MCF 10A (cell line): ENCODE data around the gene HBG1. TPM values are rescaled to one million over a fixed set of nuclear protein-coding genes. Genes with fewer than 3 reads are reported as not detected.

Source experiments
- BruUV-seq: library from RNA; stranded (reverse); fragments of 400-500 nt; replicated peaks from 2 replicates; lab custom pipeline; 2021; lab: Mats Ljungman, UMichigan
- CTCF ChIA-PET: fragments of 300-600 bp; sonication (Branson Sonifier 250); formaldehyde crosslinking; extraction: SDS; loops from one replicate; lab custom pipeline; 2021; ENCODE audit warnings: antibody characterized with exemption, inconsistent platforms; lab: Yijun Ruan, JAX
- POLR2A ChIA-PET: fragments of 300-600, 350-650 bp; sonication (Branson Sonifier 250); formaldehyde crosslinking; extraction: SDS; loops from one replicate; lab custom pipeline; 2020; ENCODE audit warnings: antibody characterized with exemption, inconsistent platforms; lab: Yijun Ruan, JAX
- DNase-seq: peaks from one replicate; pipeline ENCODE4 v3.0.0-alpha.2; 2018; ENCODE audit not compliant: unreplicated experiment
- H3K27ac Mint-ChIP-seq: one replicate; pipeline ENCODE4 v1.8.0; 2022; ENCODE audit warnings: mild to moderate bottlenecking, low read depth, mixed read lengths; ENCODE audit not compliant: unreplicated experiment
- H3K27me3 Mint-ChIP-seq: one replicate; pipeline ENCODE4 v1.8.0; 2022; ENCODE audit warnings: mixed read lengths; ENCODE audit not compliant: insufficient read depth, unreplicated experiment
- H3K36me3 Mint-ChIP-seq: one replicate; pipeline ENCODE4 v1.8.0; 2022; ENCODE audit warnings: mild to moderate bottlenecking, moderate library complexity, mixed read lengths; ENCODE audit not compliant: insufficient read depth, unreplicated experiment
- H3K4me1 Mint-ChIP-seq: one replicate; pipeline ENCODE4 v1.8.0; 2022; ENCODE audit warnings: mixed read lengths; ENCODE audit not compliant: insufficient read depth, unreplicated experiment
- H3K4me3 Mint-ChIP-seq: one replicate; pipeline ENCODE4 v1.8.0; 2022; ENCODE audit warnings: mild to moderate bottlenecking, moderate library complexity, mixed read lengths; ENCODE audit not compliant: unreplicated experiment
- H3K9me3 Mint-ChIP-seq: one replicate; pipeline ENCODE4 v1.8.0; 2022; ENCODE audit warnings: mixed read lengths; ENCODE audit not compliant: unreplicated experiment
- intact Hi-C: fragments of 100-400 bp; cut with micrococcal nuclease; formaldehyde crosslinking; loops from 2 replicates; pipeline ENCODE4 v1.14.1; 2022
- total RNA-seq: library from RNA; stranded (reverse); gene quantifications from 2 replicates; pipeline ENCODE4 v1.2.3, GENCODE V29; 2022
- TF ChIP-seq, protein P1 (sequence below): fragments of 200-600 bp; IDR thresholded peaks from one replicate; pipeline ENCODE4 v1.8.0; 2022; ENCODE audit warnings: antibody characterized with exemption, mild to moderate bottlenecking; ENCODE audit not compliant: unreplicated experiment

Gene HBG1
- total RNA-seq, 1 experiment from 2014 or later: not detected

DNA sequence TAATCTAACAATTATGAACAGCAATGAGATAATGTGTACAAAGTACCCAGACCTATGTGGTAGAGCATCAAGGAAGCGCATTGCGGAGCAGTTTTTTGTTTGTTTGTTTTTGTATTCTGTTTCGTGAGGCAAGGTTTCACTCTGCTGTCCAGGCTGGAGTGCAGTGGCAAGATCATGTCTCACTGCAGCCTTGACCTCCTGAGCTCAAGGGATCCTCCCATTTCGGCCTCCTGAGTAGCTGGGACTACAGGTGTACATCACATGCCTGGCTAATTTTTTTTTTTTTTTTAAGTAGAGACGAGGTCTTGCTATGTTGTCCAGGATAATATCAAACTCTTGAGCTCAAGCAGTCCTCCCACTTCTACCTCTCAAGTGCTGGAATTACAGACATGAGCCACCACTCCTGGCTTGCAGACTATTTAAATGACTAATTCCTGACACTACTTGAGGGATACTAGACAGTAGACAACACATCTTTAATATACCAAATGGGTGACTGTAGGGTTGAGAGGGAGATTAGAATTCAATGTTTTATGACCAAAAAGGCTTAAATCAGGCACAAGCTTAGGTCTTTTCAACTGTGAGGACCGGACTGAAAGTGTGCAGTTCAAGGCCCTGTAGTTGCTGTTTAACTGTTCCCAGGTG, 39.4 kb upstream of the HBG1 start:
- Mint-ChIP-seq H3K36me3 (no peaks in the 10 kb centered on the region), H3K27ac (no peak overlapping the region), H3K9me3 (no peaks in the 10 kb centered on the region), H3K4me3 (no peak overlapping the region), H3K27me3 (no peaks in the 10 kb centered on the region), H3K4me1 (peaks cover 9% of the 10 kb centered on the region)
- TF ChIP-seq, protein P1, sequence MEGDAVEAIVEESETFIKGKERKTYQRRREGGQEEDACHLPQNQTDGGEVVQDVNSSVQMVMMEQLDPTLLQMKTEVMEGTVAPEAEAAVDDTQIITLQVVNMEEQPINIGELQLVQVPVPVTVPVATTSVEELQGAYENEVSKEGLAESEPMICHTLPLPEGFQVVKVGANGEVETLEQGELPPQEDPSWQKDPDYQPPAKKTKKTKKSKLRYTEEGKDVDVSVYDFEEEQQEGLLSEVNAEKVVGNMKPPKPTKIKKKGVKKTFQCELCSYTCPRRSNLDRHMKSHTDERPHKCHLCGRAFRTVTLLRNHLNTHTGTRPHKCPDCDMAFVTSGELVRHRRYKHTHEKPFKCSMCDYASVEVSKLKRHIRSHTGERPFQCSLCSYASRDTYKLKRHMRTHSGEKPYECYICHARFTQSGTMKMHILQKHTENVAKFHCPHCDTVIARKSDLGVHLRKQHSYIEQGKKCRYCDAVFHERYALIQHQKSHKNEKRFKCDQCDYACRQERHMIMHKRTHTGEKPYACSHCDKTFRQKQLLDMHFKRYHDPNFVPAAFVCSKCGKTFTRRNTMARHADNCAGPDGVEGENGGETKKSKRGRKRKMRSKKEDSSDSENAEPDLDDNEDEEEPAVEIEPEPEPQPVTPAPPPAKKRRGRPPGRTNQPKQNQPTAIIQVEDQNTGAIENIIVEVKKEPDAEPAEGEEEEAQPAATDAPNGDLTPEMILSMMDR: no peak
- intact Hi-C loops: no loop called here
- no peak for DNase-seq
- CTCF ChIA-PET: interaction anchor here (0.6 to 4.2 kb wide), 10 partner anchors 10 to 1106 kb away, joined by 3 to 24 read pairs (median 3); no protein-coding TSS in a partner anchor
- POLR2A ChIA-PET: no interaction called here
- no TSS peak for BruUV-seq

DNA sequence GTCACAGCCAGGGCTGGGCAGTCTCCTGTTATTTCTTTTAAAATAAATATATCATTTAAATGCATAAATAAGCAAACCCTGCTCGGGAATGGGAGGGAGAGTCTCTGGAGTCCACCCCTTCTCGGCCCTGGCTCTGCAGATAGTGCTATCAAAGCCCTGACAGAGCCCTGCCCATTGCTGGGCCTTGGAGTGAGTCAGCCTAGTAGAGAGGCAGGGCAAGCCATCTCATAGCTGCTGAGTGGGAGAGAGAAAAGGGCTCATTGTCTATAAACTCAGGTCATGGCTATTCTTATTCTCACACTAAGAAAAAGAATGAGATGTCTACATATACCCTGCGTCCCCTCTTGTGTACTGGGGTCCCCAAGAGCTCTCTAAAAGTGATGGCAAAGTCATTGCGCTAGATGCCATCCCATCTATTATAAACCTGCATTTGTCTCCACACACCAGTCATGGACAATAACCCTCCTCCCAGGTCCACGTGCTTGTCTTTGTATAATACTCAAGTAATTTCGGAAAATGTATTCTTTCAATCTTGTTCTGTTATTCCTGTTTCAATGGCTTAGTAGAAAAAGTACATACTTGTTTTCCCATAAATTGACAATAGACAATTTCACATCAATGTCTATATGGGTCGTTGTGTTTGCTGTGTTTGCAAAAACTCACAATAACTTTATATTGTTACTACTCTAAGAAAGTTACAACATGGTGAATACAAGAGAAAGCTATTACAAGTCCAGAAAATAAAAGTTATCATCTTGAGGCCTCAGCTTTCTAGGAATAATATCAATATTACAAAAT, 38.6 kb upstream of the HBG1 start:
- Mint-ChIP-seq H3K27ac (no peak overlapping the region), H3K9me3 (no peaks in the 10 kb centered on the region), H3K36me3 (no peaks in the 10 kb centered on the region), H3K4me3 (no peak overlapping the region), H3K27me3 (no peaks in the 10 kb centered on the region), H3K4me1 (peaks cover 9% of the 10 kb centered on the region)
- TF ChIP-seq, protein P1: no peak
- no peak for DNase-seq
- ChIA-PET CTCF (interaction anchor here (0.5 to 4.2 kb wide), 9 partner anchors 10 to 1030 kb away, joined by 3 to 24 read pairs (median 3); no protein-coding TSS in a partner anchor), POLR2A (interaction anchor here (0.7 kb wide), 1 partner anchor 83 kb away, joined by 3 read pairs; no protein-coding TSS in a partner anchor)
- intact Hi-C loops: no loop called here
- BruUV-seq: no TSS peak

DNA sequence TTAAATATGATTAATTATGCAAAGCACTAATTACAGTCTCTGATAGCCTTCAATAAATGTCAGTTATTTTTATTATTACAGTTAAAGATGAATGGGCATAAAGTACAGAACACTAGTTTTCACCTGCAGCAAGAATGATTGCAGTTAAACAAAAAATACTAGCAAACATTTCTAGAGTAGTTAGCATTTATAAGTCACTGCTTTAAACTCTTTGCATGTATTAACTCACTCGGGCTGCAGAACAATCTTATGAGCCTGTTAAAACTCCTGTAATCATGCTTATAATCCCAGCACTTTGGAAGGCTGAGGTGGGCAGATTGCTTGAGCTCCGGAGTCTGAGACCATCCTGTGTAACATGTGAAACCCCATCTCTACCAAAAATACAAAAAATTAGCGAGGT, 37.2 kb upstream of the HBG1 start:
- ChIA-PET POLR2A (no interaction called here), CTCF (interaction anchor here (4.2 kb wide), 1 partner anchor 162 kb away, joined by 24 read pairs; no protein-coding TSS in a partner anchor)
- intact Hi-C loops: no loop called here
- TF ChIP-seq, protein P1: no peak
- no TSS peak for BruUV-seq
- no peak overlapping the region for H3K27ac Mint-ChIP-seq
- no peaks in the 10 kb centered on the region for H3K9me3 Mint-ChIP-seq
- no peak overlapping the region for H3K4me3 Mint-ChIP-seq
- DNase-seq: no peak
- H3K36me3 Mint-ChIP-seq: no peaks in the 10 kb centered on the region
- peaks cover 9% of the 10 kb centered on the region for H3K4me1 Mint-ChIP-seq
- H3K27me3 Mint-ChIP-seq: no peaks in the 10 kb centered on the region

DNA sequence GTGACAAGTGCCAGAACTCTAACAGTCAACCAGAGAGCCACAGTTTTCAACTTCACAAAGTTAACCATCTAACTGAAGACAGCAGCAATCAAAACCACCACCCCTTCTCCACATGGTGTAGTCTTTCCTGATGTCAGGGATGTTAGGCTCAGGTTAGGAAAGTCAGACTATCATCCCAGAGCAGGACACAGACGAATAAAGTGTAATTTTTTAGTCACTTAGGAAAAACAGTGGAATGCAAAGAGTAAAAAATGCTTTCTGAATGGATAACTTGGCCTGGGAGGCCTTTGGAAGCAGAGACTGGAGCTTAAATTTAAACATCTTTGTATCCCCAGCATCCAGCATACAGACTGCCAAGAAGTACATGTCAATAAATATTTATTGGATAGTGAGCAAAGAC, 36.7 kb upstream of the HBG1 start:
- H3K27ac Mint-ChIP-seq: no peak overlapping the region
- H3K9me3 Mint-ChIP-seq: no peaks in the 10 kb centered on the region
- BruUV-seq: no TSS peak
- ChIA-PET CTCF (interaction anchor here (0.8 to 1.2 kb wide), 2 partner anchors 9 to 85 kb away, joined by 3 to 4 read pairs; partner anchors contain the start of gene OR51V1), POLR2A (no interaction called here)
- no peak overlapping the region for H3K4me3 Mint-ChIP-seq
- H3K27me3 Mint-ChIP-seq: no peaks in the 10 kb centered on the region
- no peak for DNase-seq
- TF ChIP-seq, protein P1: no peak
- intact Hi-C loops: no loop called here
- peaks cover 9% of the 10 kb centered on the region for H3K4me1 Mint-ChIP-seq
- no peaks in the 10 kb centered on the region for H3K36me3 Mint-ChIP-seq
